Activated CD4-positive, CD25-positive, alpha-beta regulatory T cell treated with anti-CD3 and anti-CD28 coated beads, Interleukin-2, amount 50 U/mL, for 16 hours (primary cell): ENCODE measurements around the gene UNCX.
"Not testable (repeated sequence)": the region's sequence is repeated elsewhere in the genome, so short reads cannot be mapped to it uniquely, and the experiment has no call there.

ENCODE experiments used
- DNase-seq: peaks from one replicate; pipeline ENCODE4 v3.0.0-alpha.2; 2020; ENCODE audit warnings: low read depth, low spot score

Gene UNCX

GRCh38 chr7:1276626-1277175 is 44.0 kb downstream of the UNCX start:
- no peak for DNase-seq

GRCh38 chr7:1278543-1278942 is 45.9 kb downstream of the UNCX start:
- DNase-seq: no peak

GRCh38 chr7:1279041-1279440 is 46.4 kb downstream of the UNCX start:
- no peak for DNase-seq

- not testable (repeated sequence) for DNase-seq
These were observed 47.2 kb downstream of the UNCX start for GRCh38 chr7:1279895-1280294.

- DNase-seq: no peak
These were observed 48.4 kb downstream of the UNCX start for GRCh38 chr7:1281068-1281467.

GRCh38 chr7:1282679-1283078 is 50.0 kb downstream of the UNCX start:
- no peak for DNase-seq

GRCh38 chr7:1283337-1283736 is 50.7 kb downstream of the UNCX start:
- no peak for DNase-seq

- no peak for DNase-seq
These were observed 51.5 kb downstream of the UNCX start for GRCh38 chr7:1283941-1284742.

- DNase-seq: no peak
These were observed 52.2 kb downstream of the UNCX start for GRCh38 chr7:1284743-1285458.

GRCh38 chr7:1285556-1286301 is 53.1 kb downstream of the UNCX start:
- no peak for DNase-seq
